ENCODE data around the gene TBC1D7. TPM values are rescaled to one million over a fixed set of nuclear protein-coding genes. Genes with fewer than 3 reads are reported as not detected.

TBC1D7 gene
- total and polyA plus RNA-seq, 10 of the 15 experiments (the other 5 are each of a cell fraction or from before 2014, with no cell fraction given): 20.1 to 65.9 (median 31.3) TPM

- in situ Hi-C loops (cut with MboI): no loop called here
- Histone ChIP-seq H3K36me3 (ENCODE audit: control insufficient read depth in 2 of 2, insufficient read depth in 2 of 2, low read length in 1 of 2) (peaks cover 7 to 25% of the 10 kb centered on the region in 2 experiments), H3K9me3 (replicated peaks; ENCODE audit: control insufficient read depth, insufficient read depth, low read length) (no peaks in the 10 kb centered on the region), H3K4me2 (ENCODE audit: control insufficient read depth, insufficient read depth) (no peak overlapping the region), H3K79me2 (ENCODE audit: control insufficient read depth, insufficient read depth, low read length) (no peaks in the 10 kb centered on the region), H4K20me1 (ENCODE audit: control insufficient read depth, insufficient read depth) (no peaks in the 10 kb centered on the region), H3K9ac (ENCODE audit: control insufficient read depth, insufficient read depth, low read length) (no peak overlapping the region), H3K27ac (ENCODE audit: control insufficient read depth, insufficient read depth) (no peak overlapping the region), H2AFZ (ENCODE audit: control insufficient read depth, low read depth, low read length) (no peak overlapping the region), H3K27me3 (replicated peaks in 1 of 2; ENCODE audit: control insufficient read depth in 2 of 2, insufficient read depth in 2 of 2, low read length in 1 of 2) (no peaks in the 10 kb centered on the region), H3K4me1 (ENCODE audit: control insufficient read depth, insufficient read depth, low read length) (peaks cover 14% of the 10 kb centered on the region), H3K4me3 (no peak overlapping the region)
- POLR2A ChIA-PET: no interaction called here
- ATAC-seq (no peak), FAIRE-seq (no peak), DNase-seq (ENCODE audit: low read depth, low spot score) (no peak)
- BruUV-seq (replicated peaks): no TSS peak
- RAD21 ChIA-PET (ENCODE audit: unreplicated experiment): interaction anchor here (1.2 to 2.8 kb wide), 2 partner anchors 21 to 35 kb away, joined by 3 to 8 read pairs; no protein-coding TSS in a partner anchor
- TF ChIP-seq ZNF207 (IDR thresholded peaks at IDR 0.05; ENCODE audit: borderline replicate concordance) (no peak), NFIC (IDR thresholded peaks at IDR 0.05; ENCODE audit: low read depth, low read length) (no peak), CBX5 (IDR thresholded peaks at IDR 0.05; ENCODE audit: low read depth) (no peak)
- CTCF ChIA-PET: interaction anchor here (1.7 to 2.1 kb wide), 3 partner anchors 14 to 103 kb away, joined by 6 to 7 read pairs (median 7); no protein-coding TSS in a partner anchor
- 67% methylated on average over 3 of the region's 3 CpGs for WGBS (ENCODE audit: insufficient coverage, insufficient replicate concordance, low lambda C conversion rate, missing lambda C conversion rate)
- SMC1A ChIA-PET (ENCODE audit: uncharacterized antibody, unreplicated experiment): interaction anchor here (0.5 to 2.3 kb wide), 9 partner anchors 13 to 754 kb away, joined by 3 to 7 read pairs (median 4); no protein-coding TSS in a partner anchor
- intact Hi-C loops (cut with micrococcal nuclease; ENCODE audit: unreplicated experiment): no loop called here
Observed at GRCh38 chr6:13298446-13298845, 29.9 kb downstream of the TBC1D7 start.

GRCh38 chr6:13297391-13297790 is 30.9 kb downstream of the TBC1D7 start:
- ChIA-PET CTCF (interaction anchor here (1.3 to 1.7 kb wide), 3 partner anchors 13 to 69 kb away, joined by 3 to 7 read pairs (median 4); no protein-coding TSS in a partner anchor), SMC1A (ENCODE audit: uncharacterized antibody, unreplicated experiment) (interaction anchor here (0.9 to 2.3 kb wide), 5 partner anchors 14 to 30 kb away, joined by 3 to 7 read pairs (median 3); no protein-coding TSS in a partner anchor), RAD21 (ENCODE audit: unreplicated experiment) (interaction anchor here (0.6 to 2.8 kb wide), 4 partner anchors 9 to 34 kb away, joined by 3 to 8 read pairs (median 3); no protein-coding TSS in a partner anchor), POLR2A (no interaction called here)
- Histone ChIP-seq H3K9me3 (replicated peaks; ENCODE audit: control insufficient read depth, insufficient read depth, low read length) (no peaks in the 10 kb centered on the region), H4K20me1 (ENCODE audit: control insufficient read depth, insufficient read depth) (no peaks in the 10 kb centered on the region), H3K79me2 (ENCODE audit: control insufficient read depth, insufficient read depth, low read length) (no peaks in the 10 kb centered on the region), H3K36me3 (ENCODE audit: control insufficient read depth in 2 of 2, insufficient read depth in 2 of 2, low read length in 1 of 2) (peaks cover 7 to 28% of the 10 kb centered on the region in 2 experiments), H3K4me3 (no peak overlapping the region), H3K27me3 (replicated peaks in 1 of 2; ENCODE audit: control insufficient read depth in 2 of 2, insufficient read depth in 2 of 2, low read length in 1 of 2) (no peaks in the 10 kb centered on the region), H3K27ac (ENCODE audit: control insufficient read depth, insufficient read depth) (no peak overlapping the region), H3K4me1 (ENCODE audit: control insufficient read depth, insufficient read depth, low read length) (peaks cover 4% of the 10 kb centered on the region), H3K9ac (ENCODE audit: control insufficient read depth, insufficient read depth, low read length) (no peak overlapping the region), H2AFZ (ENCODE audit: control insufficient read depth, low read depth, low read length) (no peak overlapping the region), H3K4me2 (ENCODE audit: control insufficient read depth, insufficient read depth) (no peak overlapping the region)
- WGBS (ENCODE audit: insufficient coverage, insufficient replicate concordance, low lambda C conversion rate, missing lambda C conversion rate): 97% methylated on average over 5 of the region's 5 CpGs
- intact Hi-C loops (cut with micrococcal nuclease; ENCODE audit: unreplicated experiment): no loop called here
- in situ Hi-C loops (cut with MboI): no loop called here
- no peak for FAIRE-seq
- TF ChIP-seq, protein P1, sequence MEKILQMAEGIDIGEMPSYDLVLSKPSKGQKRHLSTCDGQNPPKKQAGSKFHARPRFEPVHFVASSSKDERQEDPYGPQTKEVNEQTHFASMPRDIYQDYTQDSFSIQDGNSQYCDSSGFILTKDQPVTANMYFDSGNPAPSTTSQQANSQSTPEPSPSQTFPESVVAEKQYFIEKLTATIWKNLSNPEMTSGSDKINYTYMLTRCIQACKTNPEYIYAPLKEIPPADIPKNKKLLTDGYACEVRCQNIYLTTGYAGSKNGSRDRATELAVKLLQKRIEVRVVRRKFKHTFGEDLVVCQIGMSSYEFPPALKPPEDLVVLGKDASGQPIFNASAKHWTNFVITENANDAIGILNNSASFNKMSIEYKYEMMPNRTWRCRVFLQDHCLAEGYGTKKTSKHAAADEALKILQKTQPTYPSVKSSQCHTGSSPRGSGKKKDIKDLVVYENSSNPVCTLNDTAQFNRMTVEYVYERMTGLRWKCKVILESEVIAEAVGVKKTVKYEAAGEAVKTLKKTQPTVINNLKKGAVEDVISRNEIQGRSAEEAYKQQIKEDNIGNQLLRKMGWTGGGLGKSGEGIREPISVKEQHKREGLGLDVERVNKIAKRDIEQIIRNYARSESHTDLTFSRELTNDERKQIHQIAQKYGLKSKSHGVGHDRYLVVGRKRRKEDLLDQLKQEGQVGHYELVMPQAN (conservative IDR thresholded peaks at IDR 0.05): no peak
- no peak for TF ChIP-seq PAX8 (IDR thresholded peaks at IDR 0.05)
- no peak for TF ChIP-seq IKZF1 (conservative IDR thresholded peaks at IDR 0.05)
- no peak for TF ChIP-seq NFIC (IDR thresholded peaks at IDR 0.05; ENCODE audit: low read depth, low read length)
- TF ChIP-seq FOS (IDR thresholded peaks at IDR 0.05; ENCODE audit: borderline replicate concordance, extremely low read depth, insufficient read length): no peak
- TF ChIP-seq ETV6 (conservative IDR thresholded peaks at IDR 0.05 in 1 of 2, IDR thresholded peaks at IDR 0.05 in 1 of 2; ENCODE audit: borderline replicate concordance in 1 of 2, low read depth in 1 of 2): no peak
- TF ChIP-seq PML (IDR thresholded peaks at IDR 0.05; ENCODE audit: low read length): no peak
- no peak for TF ChIP-seq MXI1 (IDR thresholded peaks at IDR 0.05; ENCODE audit: low read depth, low read length)
- no TSS peak for BruUV-seq (replicated peaks)
- no peak for ATAC-seq
- no peak for DNase-seq (ENCODE audit: low read depth, low spot score)

Data from GM12878 (cell line).